ENCODE measurements around the gene CCDC15. TPM values are rescaled to one million over a fixed set of nuclear protein-coding genes. Genes with fewer than 3 reads are reported as not detected.
"Not testable (repeated sequence)": the region's sequence is repeated elsewhere in the genome, so short reads cannot be mapped to it uniquely, and the experiment has no call there.

CCDC15 gene
- total RNA-seq, 1 donor from 2014 or later: 2.2 TPM

DNA sequence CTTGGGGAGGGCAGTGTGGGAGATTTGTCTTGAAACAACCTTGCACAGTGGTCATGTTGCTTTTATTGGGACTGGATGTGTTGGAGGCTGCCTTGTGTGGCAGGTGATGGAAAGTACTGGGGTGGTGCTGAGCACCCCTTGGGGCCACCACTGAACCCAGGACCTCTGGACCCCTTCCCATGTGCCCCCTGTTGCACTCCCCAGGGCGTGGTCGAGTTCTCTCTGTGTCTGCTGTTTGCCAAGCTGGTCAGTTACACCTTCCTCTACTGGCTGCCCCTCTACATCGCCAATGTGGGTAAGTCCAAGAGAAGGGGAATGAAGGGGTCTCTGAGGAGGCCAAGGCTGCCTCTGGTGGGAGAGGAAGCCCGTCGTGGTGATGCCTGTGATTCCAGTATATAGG is 128.0 kb downstream of the CCDC15 start:
- no peak for DNase-seq (ENCODE audit: low spot score)

DNA sequence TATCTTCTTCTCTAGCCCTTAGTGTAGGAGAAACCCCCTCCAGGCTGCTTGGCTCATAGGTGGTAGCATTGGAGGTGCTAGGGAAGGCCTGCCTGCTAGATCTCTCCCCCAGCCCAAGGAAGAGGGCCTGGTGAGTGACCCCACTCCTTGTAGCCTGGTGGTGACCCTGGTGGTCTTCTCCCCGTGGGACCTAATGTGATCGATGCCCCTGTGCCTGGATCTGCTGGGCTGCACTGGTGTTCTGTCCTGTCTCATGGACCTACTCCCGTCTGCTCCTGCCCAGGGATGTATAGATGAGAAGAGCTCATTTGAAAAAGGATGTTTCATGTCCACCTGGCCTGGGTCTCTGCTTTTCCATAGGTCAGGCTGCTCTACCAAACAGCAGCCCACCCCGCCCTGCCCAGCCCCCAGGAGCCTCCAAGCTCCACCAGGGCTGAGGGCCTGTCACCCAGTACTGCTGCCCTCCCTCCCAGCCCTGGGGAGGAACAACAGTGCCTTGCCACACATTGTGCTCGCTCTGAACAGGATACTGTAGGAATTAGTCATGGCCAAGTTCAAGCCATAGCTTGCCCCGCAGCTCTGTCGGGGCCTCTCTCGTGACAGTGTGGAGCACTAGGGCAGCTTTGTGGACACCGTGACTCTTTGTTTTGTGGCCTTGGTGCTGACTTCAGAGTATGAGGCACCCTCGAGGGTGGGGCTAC is 128.8 kb downstream of the CCDC15 start:
- peak; percentile 82 for DNase-seq (ENCODE audit: low spot score)

DNA sequence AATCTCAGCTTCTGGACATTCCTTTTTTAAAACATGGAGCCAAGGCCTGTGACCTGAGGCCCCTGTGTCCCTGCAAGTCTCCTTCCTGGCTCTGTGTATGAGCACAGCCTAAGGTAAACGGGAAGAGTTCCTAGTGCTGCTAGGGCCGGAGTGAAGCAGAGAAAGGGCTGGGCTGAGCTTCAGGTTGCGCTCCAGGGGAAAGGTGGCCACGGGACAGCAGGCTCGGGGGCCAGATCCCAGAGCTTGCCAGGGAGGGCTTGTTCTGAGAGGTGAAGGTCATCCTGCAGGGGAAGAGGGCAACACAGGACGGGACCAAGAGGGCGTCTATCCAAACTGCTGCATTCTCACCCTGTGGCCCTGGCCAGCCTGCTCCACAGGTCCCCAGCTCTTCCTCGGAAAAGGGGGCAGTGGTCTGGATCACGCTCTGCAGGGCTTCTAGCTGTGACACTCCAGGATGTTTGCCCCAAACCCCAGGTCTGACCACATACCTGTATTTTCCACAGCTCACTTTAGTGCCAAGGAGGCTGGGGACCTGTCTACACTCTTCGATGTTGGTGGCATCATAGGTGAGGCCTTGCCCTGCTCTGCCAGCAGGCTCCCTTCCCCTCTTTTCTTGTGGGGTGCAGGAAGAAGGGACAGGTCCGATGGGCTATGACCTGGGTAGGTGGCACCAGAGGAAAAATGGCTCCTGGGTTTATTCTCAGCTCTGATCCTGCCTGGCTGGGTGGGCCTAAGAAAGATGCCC is 129.5 kb downstream of the CCDC15 start:
- no peak for DNase-seq (ENCODE audit: low spot score)

DNA sequence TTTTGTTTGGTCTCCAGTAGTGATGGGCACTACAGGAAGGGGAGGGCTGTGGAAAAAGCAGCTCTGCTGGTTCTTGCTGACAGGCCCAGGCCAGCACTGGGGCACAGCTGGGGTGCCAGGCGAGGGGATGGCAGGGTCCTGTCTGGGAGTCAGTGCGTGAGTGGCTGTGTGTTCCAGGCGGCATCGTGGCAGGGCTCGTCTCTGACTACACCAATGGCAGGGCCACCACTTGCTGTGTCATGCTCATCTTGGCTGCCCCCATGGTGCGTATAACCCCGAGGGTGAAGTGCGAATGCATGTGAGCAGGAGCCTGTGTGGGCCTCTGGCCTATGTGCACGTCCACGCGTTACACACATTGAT is 130.0 kb downstream of the CCDC15 start:
- no peak for DNase-seq (ENCODE audit: low spot score)

DNA sequence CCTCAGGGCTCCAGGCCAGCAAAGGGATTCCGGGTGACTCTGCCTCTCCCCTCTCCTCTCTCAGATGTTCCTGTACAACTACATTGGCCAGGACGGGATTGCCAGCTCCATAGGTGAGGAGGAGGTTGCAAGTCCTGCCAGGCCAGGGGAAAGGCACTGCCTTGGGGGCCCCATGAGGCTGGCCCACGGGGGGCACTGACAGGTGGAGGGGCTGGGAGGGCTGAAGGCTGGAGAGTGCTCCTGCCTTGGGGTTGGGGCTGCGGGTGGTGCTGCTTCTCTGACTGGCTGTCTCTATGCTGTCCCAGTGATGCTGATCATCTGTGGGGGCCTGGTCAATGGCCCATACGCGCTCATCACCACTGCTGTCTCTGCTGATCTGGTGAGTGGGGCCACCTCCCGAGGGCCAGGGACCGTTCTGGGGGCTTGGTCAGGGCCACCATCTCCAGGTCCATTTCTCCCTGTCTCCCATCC is 130.8 kb downstream of the CCDC15 start:
- no peak for DNase-seq (ENCODE audit: low spot score)

DNA sequence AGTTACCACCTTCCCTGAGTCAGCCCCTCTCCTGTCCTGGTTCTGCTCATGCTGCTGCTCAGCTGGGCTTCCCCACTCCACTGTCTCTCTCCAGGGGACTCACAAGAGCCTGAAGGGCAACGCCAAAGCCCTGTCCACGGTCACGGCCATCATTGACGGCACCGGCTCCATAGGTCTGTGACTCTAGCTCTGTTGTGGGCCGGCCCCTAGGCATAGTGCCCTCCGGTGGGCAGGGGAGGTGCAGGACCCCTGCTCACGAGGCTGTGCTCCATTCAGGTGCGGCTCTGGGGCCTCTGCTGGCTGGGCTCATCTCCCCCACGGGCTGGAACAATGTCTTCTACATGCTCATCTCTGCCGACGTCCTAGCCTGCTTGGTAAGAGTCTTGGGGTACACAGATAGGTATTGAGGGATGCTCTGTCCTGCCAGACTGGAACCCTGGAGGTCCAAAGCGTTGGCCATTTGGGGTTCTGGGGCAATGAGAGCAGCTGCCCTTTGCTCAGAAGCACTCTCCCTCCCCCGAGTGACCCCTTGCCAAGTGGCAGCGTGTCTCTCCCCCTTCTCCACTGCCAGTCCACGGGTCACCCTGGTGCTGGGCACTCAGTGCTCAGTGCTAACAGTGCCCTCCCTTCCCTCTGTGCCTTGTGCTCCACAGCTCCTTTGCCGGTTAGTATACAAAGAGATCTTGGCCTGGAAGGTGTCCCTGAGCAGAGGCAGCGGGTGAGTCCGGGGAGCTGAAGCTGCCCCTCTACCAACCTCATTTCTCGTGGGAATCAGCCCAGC is 131.5 kb downstream of the CCDC15 start:
- no peak for DNase-seq (ENCODE audit: low spot score)

DNA sequence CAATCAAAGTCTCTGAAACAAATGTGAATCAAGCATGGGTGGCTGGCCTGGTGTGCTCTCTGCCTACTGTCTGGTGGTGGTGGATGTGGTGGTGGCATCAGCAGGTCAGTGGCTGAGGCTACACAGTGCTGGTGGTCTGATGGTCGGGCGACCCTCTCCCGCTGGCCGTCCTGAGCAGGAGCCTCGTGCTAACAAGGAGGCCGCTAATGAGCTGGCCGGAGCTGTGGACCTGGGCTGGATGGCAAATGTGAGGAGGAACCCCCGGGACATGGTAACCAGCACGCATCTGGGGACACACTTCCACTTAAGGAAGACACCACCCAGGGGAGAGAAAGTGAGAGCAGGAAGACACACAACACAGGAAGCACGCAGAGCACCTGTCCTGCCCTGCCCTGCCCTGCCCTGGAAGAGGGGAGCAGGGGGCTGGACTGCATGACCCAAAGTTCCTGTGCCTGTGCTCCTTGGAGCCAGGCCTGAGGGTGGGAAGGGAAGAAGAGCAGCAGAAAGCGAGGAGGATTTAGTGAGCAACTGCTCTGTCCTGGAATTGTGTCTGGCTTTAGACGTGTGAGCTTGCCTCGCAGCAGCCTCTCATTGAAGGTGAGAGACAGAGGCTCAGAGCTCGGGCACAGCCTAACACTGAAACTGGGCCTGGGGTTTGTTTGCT is 132.8 kb downstream of the CCDC15 start:
- DNase-seq (ENCODE audit: low spot score): no peak

DNA sequence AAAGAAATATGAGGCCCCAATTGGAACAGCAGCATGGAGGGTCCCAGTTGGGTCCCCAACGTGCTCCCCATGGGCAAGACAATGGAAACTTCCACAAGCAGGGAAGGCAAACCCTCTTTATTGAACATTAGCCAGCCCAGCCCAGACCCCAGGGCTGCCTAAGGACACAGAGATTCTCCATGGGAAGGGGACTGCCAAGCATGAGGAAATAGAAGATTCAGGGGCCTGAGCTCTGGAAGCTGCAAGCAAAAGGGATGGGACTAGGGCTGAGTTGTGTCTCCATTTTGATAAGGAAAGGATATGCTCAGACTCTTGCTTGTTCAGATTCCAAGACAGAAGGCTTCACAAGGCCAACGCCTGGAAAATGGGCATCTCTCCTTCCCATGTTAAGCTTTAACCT is 134.1 kb downstream of the CCDC15 start:
- no peak for DNase-seq (ENCODE audit: low spot score)

DNA sequence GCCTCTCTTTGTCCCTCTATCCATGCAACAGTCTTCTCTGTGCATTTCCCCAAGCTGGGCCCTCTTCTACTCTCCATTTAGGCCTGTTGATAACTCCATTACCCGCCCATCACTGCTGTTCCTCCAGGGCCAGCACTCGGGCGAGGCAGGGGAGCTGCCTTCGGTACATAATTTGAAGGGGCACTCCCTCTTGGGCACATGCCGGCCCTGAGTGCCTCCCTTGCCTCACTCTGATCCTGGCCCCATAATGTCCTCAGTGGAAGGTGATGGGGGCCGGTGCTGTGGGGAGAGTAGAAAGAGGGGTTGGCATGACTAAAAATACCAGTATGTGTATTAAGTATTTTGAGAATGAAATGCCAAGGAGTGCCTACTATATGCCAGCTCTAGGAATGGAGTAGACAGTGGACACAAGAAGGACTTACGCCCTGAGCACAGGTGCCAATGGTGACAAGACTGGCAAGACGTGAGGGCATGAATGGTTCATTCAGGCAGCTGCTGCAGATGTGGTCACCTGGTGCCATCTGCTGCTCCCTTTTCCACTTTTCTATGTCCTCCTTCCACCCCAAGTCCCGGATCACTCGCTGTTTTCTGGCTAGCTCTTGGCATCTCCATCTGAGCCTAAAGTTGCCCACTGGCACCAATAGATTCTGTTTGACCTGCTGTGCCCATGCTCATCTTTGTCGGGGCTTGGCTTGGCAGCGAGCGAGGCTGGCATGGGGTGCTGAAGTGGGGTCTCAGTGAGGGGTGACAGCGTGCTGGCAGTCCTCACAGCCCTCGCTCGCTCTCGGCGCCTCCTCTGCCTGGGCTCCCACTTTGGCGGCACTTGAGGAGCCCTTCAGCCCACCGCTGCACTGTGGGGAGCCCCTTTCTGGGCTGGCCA is 134.8 kb downstream of the CCDC15 start:
- no peak for DNase-seq (ENCODE audit: low spot score)

DNA sequence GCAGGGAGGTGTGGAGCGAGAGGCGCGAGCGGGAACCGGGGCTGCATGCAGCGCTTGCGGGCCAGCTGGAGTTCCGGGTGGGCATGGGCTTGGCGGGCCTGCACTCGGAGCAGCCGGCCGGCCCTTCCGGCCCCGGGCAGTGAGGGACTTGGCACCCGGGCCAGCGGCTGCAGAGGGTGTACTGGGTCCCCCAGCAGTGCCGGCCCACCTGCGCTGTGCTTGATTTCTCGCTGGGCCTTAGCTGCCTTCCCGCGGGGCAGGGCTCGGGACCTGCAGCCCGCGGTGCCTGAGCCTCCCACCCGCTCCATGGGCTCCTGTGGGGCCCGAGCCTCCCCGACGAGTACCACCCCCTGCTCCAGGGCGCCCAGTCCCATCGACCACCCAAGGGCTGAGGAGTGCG is 135.5 kb downstream of the CCDC15 start:
- DNase-seq (ENCODE audit: low spot score): not testable (repeated sequence)

DNA sequence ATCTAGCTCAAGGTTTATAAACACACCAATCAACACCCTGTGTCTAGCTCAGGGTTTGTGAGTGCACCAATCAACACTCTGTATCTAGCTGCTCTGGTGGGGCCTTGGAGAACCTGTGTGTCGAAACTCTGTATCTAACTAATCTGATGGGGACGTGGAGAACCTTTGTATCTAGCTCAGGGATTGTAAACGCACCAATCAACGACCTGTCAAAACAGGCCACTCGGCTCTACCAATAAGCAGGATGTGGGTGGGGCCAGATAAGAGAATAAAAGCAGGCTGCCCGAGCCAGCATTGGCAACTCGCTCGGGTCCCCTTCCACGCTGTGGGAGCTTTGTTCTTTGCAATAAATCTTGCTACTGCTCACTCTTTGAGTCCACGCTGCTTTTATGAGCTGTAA is 136.1 kb downstream of the CCDC15 start:
- not testable (repeated sequence) for DNase-seq (ENCODE audit: low spot score)

DNA sequence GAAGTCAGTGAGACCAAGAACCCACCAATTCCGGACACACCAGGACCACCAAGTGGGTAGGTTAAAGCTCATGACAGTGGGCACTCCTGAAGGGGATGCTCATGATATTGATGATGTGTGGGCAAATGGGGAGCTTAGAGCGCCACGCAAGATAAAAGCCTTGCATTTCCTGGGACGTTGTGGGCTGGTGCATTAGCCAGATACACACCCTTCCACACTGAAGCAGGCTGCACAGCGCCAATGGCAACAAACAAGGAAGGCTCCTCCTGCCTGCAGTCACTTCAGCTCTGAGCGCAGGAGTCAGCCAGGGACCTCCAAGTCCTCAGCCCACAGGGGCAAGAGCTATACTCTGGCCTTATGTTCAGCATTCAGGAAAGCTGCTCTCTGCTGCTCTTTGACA is 136.8 kb downstream of the CCDC15 start:
- no peak for DNase-seq (ENCODE audit: low spot score)

Other genes with a start within 250 kb of the CCDC15 start
- 6.1 TPM for gene NRGN, start 214.3 kb upstream of the CCDC15 start, total RNA-seq
- gene VSIG2, start 201.9 kb upstream of the CCDC15 start, total RNA-seq: 215 TPM
- 34.4 TPM for gene ESAM, start 191.9 kb upstream of the CCDC15 start, total RNA-seq
- 17.9 TPM for gene MSANTD2, start 153.8 kb upstream of the CCDC15 start, total RNA-seq
- gene ROBO3, start 88.8 kb upstream of the CCDC15 start, total RNA-seq: 27.4 TPM
- 16.8 TPM for gene ROBO4, start 56.3 kb upstream of the CCDC15 start, total RNA-seq
- gene HEPN1, start 35.0 kb upstream of the CCDC15 start, total RNA-seq: not detected
- gene HEPACAM, start 18.2 kb upstream of the CCDC15 start, total RNA-seq: 0.68 TPM
- gene SLC37A2, start 109.1 kb downstream of the CCDC15 start, total RNA-seq: 46.5 TPM
- gene TMEM218, start 157.4 kb downstream of the CCDC15 start, total RNA-seq: 33.8 TPM
- 7.3 TPM for gene PKNOX2, start 210.5 kb downstream of the CCDC15 start, total RNA-seq

Measured in ureter (tissue), 1 donor.